Ammon's horn (tissue), 1 donor: ENCODE results near the gene C11orf54.

Experiments used
- DNase-seq: peaks from one replicate; pipeline ENCODE4 v3.0.0-alpha.2; 2016; ENCODE audit warnings: low spot score

Gene C11orf54

DNA sequence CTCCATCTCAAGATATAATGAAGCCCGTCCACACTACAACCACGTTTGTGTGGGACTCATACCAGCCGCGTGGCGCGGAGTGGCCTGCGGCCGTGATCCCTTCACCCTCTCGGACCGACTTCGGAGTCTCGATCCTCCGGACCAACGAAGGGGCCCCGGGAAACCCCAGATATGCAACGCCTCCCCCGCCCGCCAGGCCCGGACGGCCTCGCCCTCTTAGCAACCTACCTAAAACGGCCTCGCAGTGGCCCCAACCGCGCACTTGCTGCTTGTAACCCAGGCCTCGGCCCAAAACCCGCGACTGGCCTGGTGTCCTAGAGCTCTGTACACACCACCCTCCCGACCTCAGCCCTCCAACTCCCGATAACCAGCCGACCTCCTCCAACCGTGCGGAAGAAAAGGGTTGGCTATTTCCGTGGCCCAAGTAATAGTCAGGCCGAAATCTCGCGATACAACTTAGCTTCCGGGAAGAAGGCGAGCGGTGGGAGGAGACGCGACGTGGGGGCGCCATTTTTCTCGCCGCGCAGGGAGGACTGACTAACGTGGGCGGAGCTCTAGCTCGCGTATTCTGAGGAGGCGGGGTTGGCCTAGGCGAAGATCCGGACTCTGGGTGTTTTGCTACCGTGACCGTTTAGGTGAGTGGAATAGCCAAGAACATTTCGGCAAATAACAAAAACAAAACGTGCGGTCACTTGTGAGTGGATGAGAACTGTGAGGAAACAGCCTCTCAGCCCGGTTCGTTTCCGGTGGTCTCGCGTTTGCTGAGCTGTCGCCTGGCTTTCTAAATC is at the start of gene C11orf54, which contains the start of gene TAF1D:
TSS of gene C11orf54 (plus strand) at position 579 of the 788 bp plus-strand sequence. CDS start 5,722 bp downstream, outside the sequence.
TSS of gene TAF1D (minus strand) at position 402 of the 788 bp plus-strand sequence. CDS start 2,191 bp downstream, outside the sequence.
- peak; percentile 98 for DNase-seq

GRCh38 chr11:93694109-93694508 is 47.4 kb upstream of the C11orf54 start:
- DNase-seq: no peak

DNA sequence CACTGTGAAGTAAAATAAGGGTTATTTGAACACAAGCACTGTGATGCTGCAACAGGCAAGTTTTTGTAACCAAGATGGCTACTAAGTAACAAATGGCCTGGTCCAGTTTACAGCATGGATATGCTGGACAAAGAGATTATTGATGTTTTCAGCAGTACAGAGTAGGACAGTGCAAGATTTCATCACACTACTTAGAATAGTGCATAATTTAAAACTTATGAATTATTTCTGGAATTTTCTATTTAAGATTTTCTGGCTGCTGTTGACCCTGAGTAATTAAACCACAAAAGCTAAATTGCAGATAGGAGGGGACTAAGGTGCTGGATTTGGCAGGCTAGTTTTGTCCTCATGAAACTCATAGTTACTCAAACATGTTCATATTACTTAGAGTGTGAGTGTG is 46.9 kb upstream of the C11orf54 start:
- DNase-seq: no peak

- no peak for DNase-seq
Measured at GRCh38 chr11:93697611-93698010, 43.9 kb upstream of the C11orf54 start.

- DNase-seq: no peak
Measured at GRCh38 chr11:93700830-93701229, 40.6 kb upstream of the C11orf54 start.

- no peak for DNase-seq
Measured at GRCh38 chr11:93704237-93704636, 37.2 kb upstream of the C11orf54 start.

- DNase-seq: no peak
Measured at GRCh38 chr11:93710239-93710638, 31.2 kb upstream of the C11orf54 start.

- DNase-seq: no peak
Measured at GRCh38 chr11:93712678-93713077, 28.8 kb upstream of the C11orf54 start.

GRCh38 chr11:93715797-93716396 is 25.6 kb upstream of the C11orf54 start:
- DNase-seq: no peak

GRCh38 chr11:93717501-93717900 is 24.0 kb upstream of the C11orf54 start:
- no peak for DNase-seq

DNA sequence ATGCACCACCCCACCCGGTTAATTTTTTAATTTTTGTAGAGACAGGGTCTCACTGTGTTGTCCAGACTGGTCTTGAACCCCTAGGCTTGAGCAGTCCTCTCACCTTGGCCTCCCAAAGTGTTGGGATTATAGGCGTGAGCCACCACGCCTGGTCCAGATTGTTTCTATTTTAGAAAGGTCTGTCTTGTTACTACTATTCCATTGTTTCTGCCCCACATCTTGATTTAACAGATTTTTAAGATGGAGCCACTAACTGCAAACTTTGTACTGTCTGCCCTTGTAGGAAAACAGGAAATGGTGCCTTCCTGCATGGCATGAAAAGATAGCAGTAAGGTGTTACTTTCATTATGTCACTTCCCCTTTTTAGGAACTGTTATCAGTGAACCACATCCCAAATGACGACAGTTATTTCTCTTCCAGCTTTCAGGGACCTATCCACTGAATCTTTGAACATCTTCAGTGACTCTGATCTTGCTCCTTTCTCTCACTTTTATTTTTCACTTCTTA is 23.4 kb upstream of the C11orf54 start:
- no peak for DNase-seq

DNA sequence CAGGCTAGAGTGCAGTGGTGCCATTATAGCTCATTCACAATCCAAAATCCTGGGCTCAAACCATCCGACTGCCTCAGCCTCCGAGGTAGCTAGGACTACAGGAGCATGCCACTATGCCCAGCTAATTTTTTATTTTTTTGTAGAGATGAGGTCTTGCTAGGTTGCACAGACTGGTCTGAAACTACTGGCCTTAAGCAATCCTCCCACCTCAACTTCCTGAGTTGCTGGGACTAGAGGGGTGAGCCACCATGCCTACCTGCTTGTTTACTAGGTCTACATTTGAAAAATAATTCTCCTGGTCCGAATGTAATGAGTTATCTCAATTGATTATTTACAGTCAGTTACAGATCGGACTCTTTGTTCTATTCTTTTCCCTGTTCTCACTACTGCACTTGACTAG is 22.2 kb upstream of the C11orf54 start:
- no peak for DNase-seq

DNA sequence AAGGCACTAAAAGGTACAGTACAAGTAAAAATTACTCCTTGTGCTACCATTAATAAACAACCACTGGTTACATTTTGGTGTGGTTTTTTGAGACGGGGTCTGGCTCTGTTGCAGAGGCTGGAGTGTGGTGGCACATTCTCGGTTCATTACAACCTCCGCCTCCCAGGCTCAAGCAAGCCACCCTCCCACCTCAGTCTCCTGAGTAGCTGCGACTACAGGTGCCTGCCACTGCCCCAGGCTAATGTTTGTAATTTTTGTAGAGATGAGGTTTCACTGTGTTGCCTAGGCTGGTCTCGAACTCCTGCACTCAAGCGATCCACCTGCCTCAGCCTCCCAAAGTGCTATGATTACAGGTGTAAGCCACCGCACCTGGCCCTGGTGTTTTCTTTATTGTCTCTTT is 20.9 kb upstream of the C11orf54 start:
- DNase-seq: no peak

GRCh38 chr11:93724089-93724488 is 17.4 kb upstream of the C11orf54 start:
- no peak for DNase-seq

GRCh38 chr11:93727985-93728791 is 13.3 kb upstream of the C11orf54 start:
- DNase-seq: no peak

DNA sequence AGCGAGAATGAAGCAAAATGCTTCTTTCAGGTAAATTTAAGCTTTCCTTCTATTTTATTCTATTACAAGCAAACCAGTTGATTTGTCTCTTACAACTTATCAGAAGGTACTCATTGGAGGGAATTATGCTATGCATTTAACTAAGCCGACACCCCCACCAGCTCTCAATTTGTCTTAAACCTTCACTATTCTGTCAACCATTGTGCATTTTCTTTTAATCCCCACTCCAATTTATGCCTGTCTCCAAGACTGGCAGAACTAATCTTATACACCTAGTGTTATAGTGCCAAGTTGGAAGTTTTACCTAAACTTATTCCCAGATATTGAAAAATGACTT is 12.7 kb upstream of the C11orf54 start:
- no peak for DNase-seq

GRCh38 chr11:93729129-93729616 is 12.3 kb upstream of the C11orf54 start:
- DNase-seq: no peak

DNA sequence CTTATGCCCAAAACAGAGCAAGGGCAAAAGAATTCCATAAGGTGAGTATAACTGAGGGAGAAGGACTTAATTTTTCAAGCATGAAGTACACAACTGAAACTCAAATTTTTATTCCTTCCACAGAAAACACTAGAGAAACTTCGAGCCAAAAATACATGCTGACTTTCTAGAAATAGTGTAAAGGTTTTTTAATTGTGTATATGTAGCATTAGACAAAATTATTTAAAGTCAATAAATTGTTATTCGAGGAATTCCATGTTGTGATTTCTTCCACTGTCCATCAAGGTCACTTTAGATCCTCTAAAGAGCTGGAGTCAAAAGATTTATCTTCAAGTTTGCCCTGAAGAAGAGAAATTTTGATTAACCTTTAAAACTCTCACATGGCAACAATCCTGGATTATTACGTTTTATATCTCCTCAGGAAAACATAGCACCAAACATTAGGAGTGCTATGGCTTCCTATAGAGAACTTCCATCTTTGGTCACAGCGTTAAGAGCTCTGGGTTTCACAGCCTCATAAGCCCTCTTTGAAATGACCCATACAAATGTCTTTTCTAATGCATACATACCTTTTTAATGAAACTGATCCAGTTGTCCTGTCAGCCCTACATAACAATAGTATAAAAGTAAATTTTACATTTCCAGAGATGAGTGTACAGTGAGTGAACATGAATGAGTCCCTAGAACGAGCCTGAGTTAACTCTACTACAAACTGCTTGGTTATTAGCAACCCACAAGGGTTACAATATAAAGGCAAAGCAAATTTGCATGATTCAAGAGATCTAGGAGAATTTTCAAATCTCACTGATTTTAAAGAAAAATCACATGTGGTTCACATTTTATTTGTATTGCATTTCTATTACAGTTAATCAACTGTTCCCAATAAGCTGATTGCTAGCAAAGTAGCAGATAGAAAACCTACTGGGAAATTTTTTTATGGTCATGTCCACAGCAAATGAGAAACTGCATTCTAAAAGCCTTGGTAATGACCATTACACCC is 11.1 kb upstream of the C11orf54 start:
- no peak for DNase-seq

GRCh38 chr11:93732237-93732892 is 9.1 kb upstream of the C11orf54 start:
- no peak for DNase-seq

- no peak for DNase-seq
Measured at GRCh38 chr11:93733474-93733873, 8.0 kb upstream of the C11orf54 start.
